ENCODE results near the gene PGD.
"Not testable (repeated sequence)": the region's sequence is repeated elsewhere in the genome, so short reads cannot be mapped to it uniquely, and the experiment has no call there.

Gene PGD

DNA sequence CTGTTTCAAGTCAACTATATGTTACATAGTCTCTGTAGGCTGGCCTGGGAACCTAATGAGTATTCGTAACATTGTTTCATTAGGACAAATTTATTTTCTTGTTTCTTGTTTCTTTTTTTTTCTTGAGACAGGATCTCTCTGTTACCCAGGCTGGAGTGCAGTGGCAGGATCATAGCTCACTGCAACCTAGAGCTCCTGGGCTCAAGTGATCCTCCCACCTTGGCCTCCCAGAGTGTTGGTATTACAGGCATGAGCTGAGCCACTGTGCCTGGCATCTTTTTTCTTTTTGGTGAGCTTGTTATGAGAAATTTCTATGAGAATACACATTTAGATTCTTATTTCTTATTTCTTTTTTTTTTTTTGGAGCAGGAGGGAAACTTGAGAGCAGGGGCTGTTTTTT is 38.2 kb downstream of the PGD start:
- no peak for DNase-seq (ENCODE audit: low spot score)

DNA sequence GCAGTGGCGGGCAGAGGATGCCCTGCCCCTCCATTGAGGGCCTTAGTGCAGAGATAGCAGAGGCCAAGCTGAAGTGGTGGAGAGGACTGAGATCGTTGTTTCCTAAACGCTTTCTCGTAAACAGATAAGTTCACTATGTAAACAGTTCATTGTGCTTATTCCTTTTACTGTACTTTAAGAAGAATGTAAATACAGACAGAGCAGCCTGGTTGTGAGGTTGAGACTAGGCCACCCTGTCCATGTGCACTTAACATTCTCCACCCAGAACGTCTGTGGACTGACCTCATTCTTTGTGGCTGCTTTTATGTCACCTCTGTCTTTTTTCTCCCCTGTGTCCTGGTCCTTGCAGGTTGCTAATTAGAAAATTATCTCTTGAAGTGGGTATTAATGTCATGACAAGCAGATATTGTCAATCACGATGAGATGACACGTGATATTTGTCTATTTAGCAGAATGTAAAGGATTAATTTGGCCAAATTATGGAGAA is 39.9 kb downstream of the PGD start:
- no peak for DNase-seq (ENCODE audit: low spot score)

- no peak for DNase-seq (ENCODE audit: low spot score)
Observed at GRCh38 chr1:10440305-10440704, 41.4 kb downstream of the PGD start.

DNA sequence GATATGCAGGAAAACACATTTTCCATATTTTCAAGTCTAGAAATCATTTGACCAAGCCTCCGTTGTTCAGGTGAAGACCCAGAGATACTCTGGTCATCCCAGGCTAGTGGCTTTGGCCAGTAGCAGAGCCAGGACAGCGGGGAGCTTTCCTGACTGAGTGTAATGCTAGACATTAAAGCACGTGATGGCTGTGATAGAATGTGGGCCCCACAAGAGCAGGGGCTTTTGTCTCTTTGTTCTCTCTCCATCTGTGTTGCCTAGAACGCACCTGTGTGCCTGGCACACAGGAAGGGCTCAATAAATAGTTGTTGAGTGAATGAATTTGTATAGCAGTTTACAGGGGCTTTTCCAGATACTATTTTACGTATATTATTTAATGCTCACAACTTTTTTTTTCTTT is 41.9 kb downstream of the PGD start:
- DNase-seq (ENCODE audit: low spot score) = no peak

GRCh38 chr1:10444248-10444647 is 45.4 kb downstream of the PGD start:
- no peak for DNase-seq (ENCODE audit: low spot score)

DNA sequence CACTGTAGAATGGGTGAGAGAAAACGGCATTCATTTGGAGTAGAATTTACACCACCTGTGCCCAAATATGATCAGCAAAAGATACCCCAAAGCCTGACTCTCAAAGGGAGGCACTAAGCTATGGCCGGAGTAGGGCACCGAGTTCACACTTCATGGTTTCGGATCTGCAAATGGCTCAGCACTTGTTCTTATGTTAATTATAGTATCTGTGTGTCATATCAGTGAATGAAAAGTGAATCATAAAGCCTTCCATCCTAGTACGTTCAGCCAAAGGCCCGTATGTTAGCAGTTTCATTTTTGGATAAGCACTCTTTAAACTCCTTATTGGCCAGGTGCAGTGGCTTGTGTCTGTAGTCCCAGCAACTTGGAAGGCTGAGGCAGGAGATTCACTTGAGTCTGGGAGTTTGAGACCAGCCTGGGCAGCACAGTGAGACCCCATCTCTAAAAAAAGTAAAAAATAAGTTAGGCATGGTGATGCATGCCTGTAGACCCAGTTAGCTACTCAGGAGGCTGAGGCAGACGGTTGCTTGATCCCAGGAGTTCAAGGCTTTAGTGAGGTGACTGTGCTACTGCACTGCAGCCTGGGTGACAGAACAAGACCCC is 46.0 kb downstream of the PGD start:
- no peak for DNase-seq (ENCODE audit: low spot score)

DNA sequence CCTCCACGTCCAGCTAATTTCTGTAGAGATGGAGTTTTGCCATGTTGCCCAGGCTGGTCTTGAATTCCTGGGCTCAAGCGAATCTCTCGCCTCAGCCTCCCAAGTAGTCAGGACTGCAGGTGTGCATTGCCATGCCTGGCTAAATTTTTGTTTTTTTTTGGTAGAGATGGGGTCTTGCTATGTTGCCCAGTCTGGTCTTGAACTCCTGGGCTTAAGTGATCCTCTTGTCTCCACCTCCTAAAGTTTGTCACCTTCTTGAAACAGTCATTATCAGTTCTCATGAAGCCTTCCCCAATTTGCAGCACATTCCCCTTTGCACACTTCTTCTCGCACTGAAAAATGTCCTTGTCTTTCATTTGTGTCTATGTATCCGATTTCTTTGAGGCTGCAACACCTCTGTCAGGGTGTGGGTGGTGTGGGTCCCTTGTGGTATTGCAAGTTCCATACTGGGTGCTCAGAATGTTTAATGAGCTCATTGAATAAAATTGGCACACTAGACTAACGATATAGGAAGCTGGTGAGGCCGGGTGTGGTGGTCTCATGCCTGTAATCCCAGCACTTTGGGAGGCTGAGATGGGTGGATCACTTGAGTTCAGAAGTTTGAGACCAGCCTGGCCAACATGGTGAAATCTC is 48.0 kb downstream of the PGD start:
- DNase-seq (ENCODE audit: low spot score) = no peak

- DNase-seq (ENCODE audit: low spot score) = no peak
Observed at GRCh38 chr1:10449751-10450150, 50.9 kb downstream of the PGD start, which contains the start of gene CORT. CORT (plus strand) TSS chr1:10450031; CDS start chr1:10450224, 193 bp downstream.

DNA sequence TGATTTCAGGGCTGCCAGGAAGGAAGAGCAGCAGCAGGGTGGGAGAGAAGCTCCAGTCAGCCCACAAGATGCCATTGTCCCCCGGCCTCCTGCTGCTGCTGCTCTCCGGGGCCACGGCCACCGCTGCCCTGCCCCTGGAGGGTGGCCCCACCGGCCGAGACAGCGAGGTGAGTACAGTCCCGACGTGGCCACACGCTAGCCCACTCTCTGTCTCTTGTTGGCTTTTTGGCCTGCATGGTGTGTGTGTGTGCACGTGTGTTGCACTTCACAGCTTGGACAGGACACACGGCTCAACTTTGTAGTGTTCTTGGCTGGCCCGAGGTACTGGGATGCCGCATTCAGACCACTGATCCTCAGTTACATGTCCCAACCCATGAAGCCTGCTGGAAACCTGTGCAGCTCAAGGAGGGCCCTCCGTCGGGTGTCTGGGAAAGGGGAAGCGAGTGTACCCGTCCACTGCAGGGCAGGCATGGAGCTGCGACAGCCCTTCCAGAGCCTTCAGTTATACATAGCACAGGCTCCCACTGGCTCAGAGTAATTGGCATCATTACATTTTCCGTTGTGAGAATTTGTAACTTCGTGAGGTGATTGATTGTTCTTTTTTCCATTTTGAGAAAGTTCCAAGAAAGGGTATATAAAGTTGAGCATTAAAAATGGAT is 51.4 kb downstream of the PGD start:
- DNase-seq (ENCODE audit: low spot score) = no peak

DNA sequence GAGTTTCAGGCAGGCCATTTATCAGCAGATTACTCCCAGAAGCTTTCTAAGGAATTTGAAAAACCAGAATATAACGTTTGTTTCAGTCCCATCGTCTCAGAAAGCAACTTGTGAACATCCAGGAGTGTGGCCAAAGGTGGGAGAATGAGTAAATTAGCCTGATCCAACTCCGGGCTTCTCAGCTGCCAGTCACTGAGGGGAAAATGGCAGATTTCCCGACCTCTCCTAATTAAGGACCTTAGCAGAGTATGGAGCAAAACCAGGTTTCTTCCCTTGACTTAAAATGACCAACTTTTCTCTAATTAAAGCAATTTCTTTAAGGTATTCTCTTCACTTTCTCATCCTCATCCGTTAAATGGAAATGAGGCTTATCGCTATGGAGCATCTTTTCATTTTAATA is 52.0 kb downstream of the PGD start:
- DNase-seq (ENCODE audit: low spot score) = no peak

DNA sequence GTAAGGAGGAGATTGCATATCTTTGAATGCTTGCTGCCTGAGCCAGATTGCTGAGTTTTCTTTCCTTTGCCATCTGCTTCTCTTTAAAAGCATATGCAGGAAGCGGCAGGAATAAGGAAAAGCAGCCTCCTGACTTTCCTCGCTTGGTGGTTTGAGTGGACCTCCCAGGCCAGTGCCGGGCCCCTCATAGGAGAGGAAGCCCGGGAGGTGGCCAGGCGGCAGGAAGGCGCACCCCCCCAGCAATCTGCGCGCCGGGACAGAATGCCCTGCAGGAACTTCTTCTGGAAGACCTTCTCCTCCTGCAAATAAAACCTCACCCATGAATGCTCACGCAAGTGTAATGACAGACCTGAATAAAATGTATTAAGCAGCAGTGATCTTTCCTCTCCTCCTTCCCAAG is 52.4 kb downstream of the PGD start:
- no peak for DNase-seq (ENCODE audit: low spot score)

DNA sequence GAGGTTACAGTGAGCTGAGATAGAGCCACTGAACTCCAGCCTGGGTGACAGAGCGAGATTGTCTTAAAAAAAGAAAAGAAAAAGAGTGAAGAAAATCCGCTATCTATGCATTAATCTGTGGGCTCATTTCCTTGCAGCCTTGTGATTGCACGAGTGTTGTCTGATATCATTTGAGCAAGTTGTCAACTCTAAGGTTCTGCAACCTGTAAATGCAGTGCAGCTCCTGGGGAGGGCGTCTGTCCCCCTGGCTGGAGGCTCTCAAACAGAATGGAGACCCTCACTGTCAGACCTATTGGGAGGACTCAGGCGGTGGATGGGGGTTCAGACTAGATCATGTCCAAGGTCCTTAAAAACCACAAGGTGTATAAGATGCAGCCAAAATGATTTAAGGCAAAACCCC is 57.2 kb downstream of the PGD start:
- no peak for DNase-seq (ENCODE audit: low spot score)

- DNase-seq (ENCODE audit: low spot score) = no peak
Observed at GRCh38 chr1:10456661-10457060, 57.8 kb downstream of the PGD start.

GRCh38 chr1:10457462-10457861 is 58.6 kb downstream of the PGD start:
- DNase-seq (ENCODE audit: low spot score) = not testable (repeated sequence)

- no peak for DNase-seq (ENCODE audit: low spot score)
Observed at GRCh38 chr1:10457875-10458274, 59.0 kb downstream of the PGD start.

- no peak for DNase-seq (ENCODE audit: low spot score)
Observed at GRCh38 chr1:10459184-10459583, 60.3 kb downstream of the PGD start.

GRCh38 chr1:10467078-10467477 is 68.2 kb downstream of the PGD start:
- DNase-seq (ENCODE audit: low spot score) = no peak

GRCh38 chr1:10470043-10470442 is 71.2 kb downstream of the PGD start:
- DNase-seq (ENCODE audit: low spot score) = no peak

All from HuH-7.5 (cell line).